AG04450 (cell line): ENCODE measurements around the gene E2F4. TPM values are rescaled to one million over a fixed set of nuclear protein-coding genes. Genes with fewer than 3 reads are reported as not detected.
A peak's percentile ranks its signal among the peaks of the same experiment; 100 is the strongest.

ENCODE experiments used
- CTCF ChIA-PET: fragments of 300-600, 350-600 bp; formaldehyde crosslinking; extraction: SDS; loops from one replicate; lab custom pipeline; 2022; ENCODE audit warnings: antibody characterized with exemption, inconsistent platforms; lab: Charles Lee
- POLR2A ChIA-PET: fragments of 350-600 bp; formaldehyde crosslinking; extraction: SDS; loops from one replicate; lab custom pipeline; 2021; ENCODE audit warnings: antibody characterized with exemption, inconsistent platforms; lab: Yijun Ruan, JAX
- DNase-seq: peaks from one replicate; pipeline ENCODE4 v3.0.0-alpha.2; 2011; ENCODE audit warnings: low read depth, low spot score
- H3K27ac ChIP-seq: one replicate; pipeline ENCODE4 v1.5.1; 2012; ENCODE audit warnings: low read depth, low read length, control low read depth
- H3K27me3 ChIP-seq: one replicate; pipeline ENCODE4 v1.6.0; 2012; ENCODE audit warnings: low read length; ENCODE audit not compliant: control insufficient read depth, insufficient read depth
- H3K4me3 ChIP-seq: 2 replicates; pipeline ENCODE4 v1.5.1; 2011; ENCODE audit warnings: mild to moderate bottlenecking, low read depth, low read length, control low read depth
- H3K9me3 ChIP-seq: 2 replicates; pipeline ENCODE4 v1.5.1; 2012; ENCODE audit warnings: low read length; ENCODE audit not compliant: control insufficient read depth, insufficient read depth
- polyA plus RNA-seq: library from polyadenylated mRNA; depleted of rRNA; stranded (reverse); fragments of >200 nt; gene quantifications from 2 replicates; pipeline ENCODE4 v1.2.3, GENCODE V29; 2011
- TF ChIP-seq, protein P1 (sequence below): IDR thresholded peaks from 2 replicates; pipeline ENCODE4 v1.5.1; 2011; ENCODE audit warnings: low read depth, low read length, control low read depth, inconsistent platforms

E2F4 gene
- polyA plus RNA-seq, 1 experiment: 50.0 TPM

DNA sequence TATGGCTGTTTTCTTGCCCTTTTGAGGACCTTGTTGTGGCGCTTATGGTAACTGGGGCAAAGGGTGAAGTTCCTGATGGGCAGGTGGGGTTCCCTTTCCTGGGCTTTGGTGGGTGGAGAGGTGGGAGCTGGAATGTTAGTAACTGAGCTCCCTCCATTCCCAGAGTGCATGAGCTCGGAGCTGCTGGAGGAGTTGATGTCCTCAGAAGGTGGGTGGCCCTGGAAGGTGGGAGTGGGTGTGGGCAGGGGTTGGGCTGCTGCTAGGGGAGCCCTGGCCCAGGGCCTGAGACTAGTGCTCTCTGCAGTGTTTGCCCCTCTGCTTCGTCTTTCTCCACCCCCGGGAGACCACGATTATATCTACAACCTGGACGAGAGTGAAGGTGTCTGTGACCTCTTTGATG lies 5.7 kb downstream of the E2F4 start:
- Histone ChIP-seq H3K27ac (no peak overlapping the region), H3K4me3 (no peak overlapping the region), H3K27me3 (no peaks in the 10 kb centered on the region), H3K9me3 (no peaks in the 10 kb centered on the region; the same call in 1 of the 2 replicates)
- TF ChIP-seq, protein P1, sequence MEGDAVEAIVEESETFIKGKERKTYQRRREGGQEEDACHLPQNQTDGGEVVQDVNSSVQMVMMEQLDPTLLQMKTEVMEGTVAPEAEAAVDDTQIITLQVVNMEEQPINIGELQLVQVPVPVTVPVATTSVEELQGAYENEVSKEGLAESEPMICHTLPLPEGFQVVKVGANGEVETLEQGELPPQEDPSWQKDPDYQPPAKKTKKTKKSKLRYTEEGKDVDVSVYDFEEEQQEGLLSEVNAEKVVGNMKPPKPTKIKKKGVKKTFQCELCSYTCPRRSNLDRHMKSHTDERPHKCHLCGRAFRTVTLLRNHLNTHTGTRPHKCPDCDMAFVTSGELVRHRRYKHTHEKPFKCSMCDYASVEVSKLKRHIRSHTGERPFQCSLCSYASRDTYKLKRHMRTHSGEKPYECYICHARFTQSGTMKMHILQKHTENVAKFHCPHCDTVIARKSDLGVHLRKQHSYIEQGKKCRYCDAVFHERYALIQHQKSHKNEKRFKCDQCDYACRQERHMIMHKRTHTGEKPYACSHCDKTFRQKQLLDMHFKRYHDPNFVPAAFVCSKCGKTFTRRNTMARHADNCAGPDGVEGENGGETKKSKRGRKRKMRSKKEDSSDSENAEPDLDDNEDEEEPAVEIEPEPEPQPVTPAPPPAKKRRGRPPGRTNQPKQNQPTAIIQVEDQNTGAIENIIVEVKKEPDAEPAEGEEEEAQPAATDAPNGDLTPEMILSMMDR: no peak
- no peak for DNase-seq
- CTCF ChIA-PET: interaction anchor here (0.5 to 1.4 kb wide), 9 partner anchors 8 to 250 kb away, joined by 3 to 5 read pairs (median 4); partner anchors contain the start of gene CES3
- POLR2A ChIA-PET: interaction anchor here (1.0 to 2.4 kb wide), 5 partner anchors 11 to 63 kb away, joined by 3 to 9 read pairs (median 3); partner anchors contain the start of gene TMEM208

DNA sequence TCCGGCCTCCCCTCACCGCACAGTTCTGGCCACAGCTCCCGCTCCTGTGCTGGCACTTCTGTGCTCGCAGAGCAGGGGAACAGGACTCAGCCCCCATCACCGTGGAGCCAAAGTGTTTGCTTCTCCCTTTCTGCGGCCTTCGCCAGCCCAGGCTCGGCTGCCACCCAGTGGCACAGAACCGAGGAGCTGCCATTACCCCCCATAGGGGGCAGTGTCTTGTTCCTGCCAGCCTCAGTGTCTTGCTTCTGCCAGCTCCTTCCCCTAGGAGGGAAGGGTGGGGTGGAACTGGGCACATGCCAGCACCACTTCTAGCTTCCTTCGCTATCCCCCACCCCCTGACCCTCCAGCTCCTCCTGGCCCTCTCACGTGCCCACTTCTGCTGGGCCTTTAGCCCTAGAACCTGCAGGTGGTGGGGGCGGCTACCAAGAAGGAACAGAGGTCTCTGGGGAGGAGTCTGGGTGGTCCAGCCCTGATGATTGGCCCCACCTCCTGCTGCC lies 6.3 kb downstream of the E2F4 start:
- no peak overlapping the region for H3K27ac ChIP-seq
- H3K9me3 ChIP-seq: no peaks in the 10 kb centered on the region; the same call in 1 of the 2 replicates
- no peaks in the 10 kb centered on the region for H3K27me3 ChIP-seq
- ChIA-PET POLR2A (interaction anchor here (1.0 to 2.4 kb wide), 5 partner anchors 10 to 62 kb away, joined by 3 to 9 read pairs (median 3); partner anchors contain the start of gene TMEM208), CTCF (interaction anchor here (0.5 to 1.4 kb wide), 10 partner anchors 9 to 249 kb away, joined by 3 to 5 read pairs (median 4); partner anchors contain the start of gene CES3)
- TF ChIP-seq, protein P1: peak; percentile 60
- DNase-seq: no peak
- no peak overlapping the region for H3K4me3 ChIP-seq

DNA sequence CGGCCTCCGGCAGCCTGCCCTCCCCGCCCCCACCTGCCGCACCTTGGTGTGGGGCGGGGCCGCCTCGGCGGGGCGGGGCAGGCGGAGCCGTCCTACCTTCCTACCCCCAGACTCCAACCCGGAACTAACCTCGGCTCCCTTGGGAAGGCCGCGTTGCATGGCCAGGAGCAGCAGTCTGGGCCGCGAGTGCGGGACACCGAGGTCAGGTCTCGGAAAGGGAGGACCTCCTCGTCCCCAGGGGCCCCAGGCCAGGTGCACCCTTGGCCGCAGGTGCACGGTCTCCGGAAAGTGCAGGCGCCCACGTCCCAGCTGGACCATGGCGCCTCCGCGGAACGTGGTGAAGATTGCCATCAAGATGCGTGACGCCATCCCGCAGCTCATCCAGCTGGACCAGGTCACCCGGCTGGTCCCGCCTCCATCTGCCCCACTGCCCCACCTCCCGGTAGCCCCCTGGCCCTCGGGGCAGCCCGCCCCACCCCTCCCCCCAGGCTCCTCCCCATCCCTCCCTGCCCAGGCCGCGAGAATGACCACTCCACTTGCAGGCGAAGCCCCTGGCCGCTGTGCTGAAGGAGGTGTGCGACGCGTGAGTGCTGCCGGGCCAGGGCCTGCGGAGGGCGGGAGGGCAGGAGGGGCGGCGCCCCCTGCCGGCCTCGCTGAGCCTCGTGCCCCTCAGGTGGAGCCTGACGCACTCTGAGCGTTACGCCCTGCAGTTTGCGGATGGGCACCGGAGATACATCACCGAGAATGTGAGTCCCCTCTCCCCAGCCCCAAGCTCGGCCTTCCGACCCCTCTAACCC lies 7.3 kb downstream of the E2F4 start, which contains the start of gene ELMO3:
Gene ELMO3, plus strand, starts transcription at position 121 of the 797 bp plus-strand sequence. Its CDS starts 196 bp downstream, at position 317.
- DNase-seq: no peak
- ChIA-PET CTCF (interaction anchor here (0.9 to 1.4 kb wide), 2 partner anchors 44 to 85 kb away, joined by 3 to 4 read pairs; no protein-coding TSS in a partner anchor), POLR2A (interaction anchor here (1.0 to 2.4 kb wide), 3 partner anchors 10 to 62 kb away, joined by 3 to 9 read pairs (median 4); partner anchors contain the start of gene TMEM208)
- H3K27ac ChIP-seq: no peak within 1 kb of the TSS
- H3K4me3 ChIP-seq: no peak within 1 kb of the TSS
- H3K9me3 ChIP-seq: no peaks in the 10 kb centered on the region; the same call in 1 of the 2 replicates
- no peaks in the 10 kb centered on the region for H3K27me3 ChIP-seq
- TF ChIP-seq, protein P1: peak; percentile 31; the same call in 1 of the 2 replicates

DNA sequence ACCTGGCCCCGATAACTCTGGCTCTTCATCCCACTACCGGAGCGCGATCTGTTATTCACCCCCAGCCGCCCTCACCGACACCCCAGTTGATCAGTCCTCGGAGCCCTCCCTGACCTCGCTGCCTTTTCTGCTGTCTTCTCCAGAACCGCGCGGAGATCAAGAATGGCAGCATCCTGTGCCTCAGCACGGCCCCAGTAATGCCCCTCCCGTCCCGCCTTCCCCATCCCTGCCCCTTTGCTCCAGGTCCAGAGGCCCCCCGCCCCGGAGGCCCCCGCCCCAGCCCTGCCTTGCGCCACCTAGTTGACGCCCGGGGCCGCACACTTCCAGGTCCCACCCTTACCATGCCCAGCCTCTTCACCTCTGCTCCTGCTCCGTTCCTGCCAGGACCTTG lies 7.8 kb downstream of the E2F4 start:
- ChIA-PET CTCF (no interaction called here), POLR2A (interaction anchor here (1.0 to 2.4 kb wide), 2 partner anchors 12 to 27 kb away, joined by 3 to 9 read pairs; partner anchors contain the start of gene TMEM208)
- DNase-seq: no peak
- no peaks in the 10 kb centered on the region; the same call in 1 of the 2 replicates for H3K9me3 ChIP-seq
- no peak overlapping the region for H3K27ac ChIP-seq
- H3K27me3 ChIP-seq: no peaks in the 10 kb centered on the region
- H3K4me3 ChIP-seq: no peak overlapping the region
- TF ChIP-seq, protein P1: no peak
